Endothelial cell of umbilical vein (primary cell): ENCODE data around the gene MFAP1.

Source experiments
- EZH2 ChIP-seq: IDR thresholded peaks from 2 replicates; pipeline ENCODE4 v1.6.1; 2012; ENCODE audit warnings: borderline replicate concordance, low read depth, mild to moderate bottlenecking, moderate library complexity, low read length, inconsistent platforms; ENCODE audit not compliant: severe bottlenecking
- GATA2 ChIP-seq: IDR thresholded peaks from 2 replicates; pipeline ENCODE4 v1.7.0; 2011; ENCODE audit warnings: low read depth, mild to moderate bottlenecking, moderate library complexity, mixed read lengths, low read length; ENCODE audit not compliant: insufficient read length, insufficient read depth
- JUN ChIP-seq: IDR thresholded peaks from 2 replicates; pipeline ENCODE4 v1.6.1; 2011; ENCODE audit warnings: borderline replicate concordance, low read depth; ENCODE audit not compliant: insufficient read length, insufficient read depth
- MYC ChIP-seq: IDR thresholded peaks from one replicate; pipeline ENCODE4 v1.6.1; 2011; ENCODE audit warnings: mild to moderate bottlenecking, low read depth, low read length
- POLR2A ChIP-seq: IDR thresholded peaks from 2 replicates; pipeline ENCODE4 v1.6.1; 2012; ENCODE audit warnings: low read depth, mild to moderate bottlenecking, control low read depth, low read length
- POLR2AphosphoS5 ChIP-seq: IDR thresholded peaks from 2 replicates; pipeline ENCODE4 v1.6.1; 2012; ENCODE audit warnings: low read depth, mild to moderate bottlenecking, control low read depth, low read length, moderate library complexity; ENCODE audit not compliant: insufficient read depth
- TF ChIP-seq, protein P1 (sequence below), 2 donors: IDR thresholded peaks; 1 replicate in 1 of 2; 2 replicates in 1 of 2; pipeline ENCODE4 v1.5.1; 2011; ENCODE audit warnings: low read length in 2 of 2, mild to moderate bottlenecking in 2 of 2, moderate library complexity in 2 of 2, control low read depth in 1 of 2, inconsistent platforms in 1 of 2, low read depth in 1 of 2; ENCODE audit not compliant: insufficient read depth in 1 of 2; ENCODE audit errors: extremely low read depth in 1 of 2
- TF ChIP-seq, protein P2 (sequence below): IDR thresholded peaks from 2 replicates; pipeline ENCODE4 v1.6.1; 2011; ENCODE audit not compliant: insufficient read depth, insufficient read length

GRCh38 chr15:43795997-43796396 is 28.5 kb downstream of the MFAP1 start:
- TF ChIP-seq, protein P1, sequence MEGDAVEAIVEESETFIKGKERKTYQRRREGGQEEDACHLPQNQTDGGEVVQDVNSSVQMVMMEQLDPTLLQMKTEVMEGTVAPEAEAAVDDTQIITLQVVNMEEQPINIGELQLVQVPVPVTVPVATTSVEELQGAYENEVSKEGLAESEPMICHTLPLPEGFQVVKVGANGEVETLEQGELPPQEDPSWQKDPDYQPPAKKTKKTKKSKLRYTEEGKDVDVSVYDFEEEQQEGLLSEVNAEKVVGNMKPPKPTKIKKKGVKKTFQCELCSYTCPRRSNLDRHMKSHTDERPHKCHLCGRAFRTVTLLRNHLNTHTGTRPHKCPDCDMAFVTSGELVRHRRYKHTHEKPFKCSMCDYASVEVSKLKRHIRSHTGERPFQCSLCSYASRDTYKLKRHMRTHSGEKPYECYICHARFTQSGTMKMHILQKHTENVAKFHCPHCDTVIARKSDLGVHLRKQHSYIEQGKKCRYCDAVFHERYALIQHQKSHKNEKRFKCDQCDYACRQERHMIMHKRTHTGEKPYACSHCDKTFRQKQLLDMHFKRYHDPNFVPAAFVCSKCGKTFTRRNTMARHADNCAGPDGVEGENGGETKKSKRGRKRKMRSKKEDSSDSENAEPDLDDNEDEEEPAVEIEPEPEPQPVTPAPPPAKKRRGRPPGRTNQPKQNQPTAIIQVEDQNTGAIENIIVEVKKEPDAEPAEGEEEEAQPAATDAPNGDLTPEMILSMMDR (IDR thresholded peaks at IDR 0.05; ENCODE audit: extremely low read depth in 1 of 2, insufficient read depth in 1 of 2, low read depth in 1 of 2, low read length in 2 of 2) = no peak
- TF ChIP-seq EZH2 (no peak), POLR2A (no peak), MYC (no peak), POLR2AphosphoS5 (no peak), GATA2 (no peak), JUN (no peak)
- TF ChIP-seq, protein P2, sequence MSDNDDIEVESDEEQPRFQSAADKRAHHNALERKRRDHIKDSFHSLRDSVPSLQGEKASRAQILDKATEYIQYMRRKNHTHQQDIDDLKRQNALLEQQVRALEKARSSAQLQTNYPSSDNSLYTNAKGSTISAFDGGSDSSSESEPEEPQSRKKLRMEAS = no peak
